ENCODE measurements around the gene ZNF808.

- TF ChIP-seq REST (IDR thresholded peaks at IDR 0.05; ENCODE audit: borderline replicate concordance in 1 of 2, low read depth in 1 of 2, low read length in 2 of 2) (no peak), CTCF (CRISPR knock-in tag; IDR thresholded peaks at IDR 0.05) (no peak), ZNF143 (CRISPR knock-in tag; IDR thresholded peaks at IDR 0.05) (no peak), TCF7 (IDR thresholded peaks at IDR 0.05; ENCODE audit: low read depth) (no peak), ZNF12 (CRISPR knock-in tag; IDR thresholded peaks at IDR 0.05) (no peak), CBX2 (IDR thresholded peaks at IDR 0.05; ENCODE audit: low read depth, low read length) (no peak), CBX2 (CRISPR knock-in tag; IDR thresholded peaks at IDR 0.05; ENCODE audit: low read depth) (no peak), MEF2D (CRISPR knock-in tag; IDR thresholded peaks at IDR 0.05) (no peak), TERF1 (CRISPR knock-in tag; IDR thresholded peaks at IDR 0.05) (no peak)
Observed at GRCh38 chr19:52527956-52528351, 486 bp downstream of the ZNF808 start.
